G401.6 (cell line): ENCODE results near the gene FGF14.

Experiments used
- FAIRE-seq: peaks from 2 replicates; lab custom pipeline; 2012; peaks lifted over from hg19 to GRCh38; lab: Jason Lieb, UNC

The FGF14 gene

DNA sequence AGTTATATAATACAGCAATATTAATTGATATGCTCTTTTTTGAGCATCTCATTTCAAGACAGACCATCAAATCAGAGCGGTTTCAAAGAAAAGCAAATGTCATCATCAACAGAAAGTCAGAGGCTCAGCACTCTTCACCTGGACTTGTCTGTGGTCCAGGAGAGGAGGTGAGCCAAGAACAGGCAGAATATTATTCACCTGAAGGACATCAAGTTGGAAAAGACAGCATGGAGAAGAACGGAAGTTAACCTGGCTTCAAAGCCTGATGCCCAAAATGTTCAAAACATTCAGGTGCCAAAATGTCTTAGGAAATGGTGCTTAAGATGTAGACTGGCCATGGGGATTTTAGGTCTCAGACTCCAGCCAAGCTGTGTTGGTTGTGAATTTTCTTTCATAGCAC, 40.7 kb downstream of the FGF14 start:
- no peak for FAIRE-seq

DNA sequence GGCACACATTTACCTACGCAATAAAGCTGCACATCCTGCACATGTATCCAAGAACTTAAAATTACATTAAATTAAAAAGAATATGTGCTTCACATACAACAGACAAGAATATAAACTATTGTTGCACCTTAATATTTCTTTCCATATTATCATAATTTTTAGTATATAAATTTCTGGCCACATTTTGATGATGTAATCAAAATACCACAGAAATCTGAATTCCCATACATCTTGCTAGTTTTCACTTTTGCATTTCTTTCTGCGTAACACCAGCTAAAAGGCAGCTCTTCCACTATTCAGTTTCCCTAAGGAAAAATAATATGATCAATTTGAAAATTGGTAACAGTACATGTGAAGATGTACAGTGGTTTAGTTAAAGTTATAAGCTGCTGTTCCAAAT, 42.6 kb downstream of the FGF14 start:
- FAIRE-seq, result no peak

GRCh38 chr13:102355251-102355650, 46.6 kb downstream of the FGF14 start:
- no peak for FAIRE-seq

- no peak for FAIRE-seq
These were observed 47.8 kb downstream of the FGF14 start for GRCh38 chr13:102354011-102354410.

DNA sequence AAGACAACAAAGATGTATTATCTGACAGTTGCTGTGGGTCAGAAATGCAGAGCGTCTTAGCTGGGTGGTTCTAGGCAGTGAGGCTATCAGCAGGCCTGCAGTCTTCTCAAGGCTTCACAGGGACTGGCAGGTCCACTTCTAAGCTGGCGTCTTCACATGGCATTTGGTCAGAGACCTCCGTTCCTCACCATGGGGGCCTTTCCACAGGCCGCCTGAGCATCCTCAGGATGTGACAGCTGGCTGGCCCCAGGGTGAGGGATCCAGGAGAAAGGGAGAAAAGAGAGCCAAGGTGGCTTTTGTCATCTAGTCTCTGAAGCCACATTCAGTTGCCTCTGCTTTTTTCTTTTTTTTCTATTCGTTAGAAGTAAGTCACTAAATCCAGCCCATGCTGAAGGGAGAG, 50.3 kb downstream of the FGF14 start:
- no peak for FAIRE-seq

GRCh38 chr13:102347490-102347889, 54.4 kb downstream of the FGF14 start:
- no peak for FAIRE-seq

GRCh38 chr13:102346769-102347168, 55.1 kb downstream of the FGF14 start:
- no peak for FAIRE-seq

GRCh38 chr13:102344410-102344809, 57.4 kb downstream of the FGF14 start:
- FAIRE-seq, result no peak

- FAIRE-seq, result no peak
These were observed 68.3 kb downstream of the FGF14 start for GRCh38 chr13:102333320-102334198.

DNA sequence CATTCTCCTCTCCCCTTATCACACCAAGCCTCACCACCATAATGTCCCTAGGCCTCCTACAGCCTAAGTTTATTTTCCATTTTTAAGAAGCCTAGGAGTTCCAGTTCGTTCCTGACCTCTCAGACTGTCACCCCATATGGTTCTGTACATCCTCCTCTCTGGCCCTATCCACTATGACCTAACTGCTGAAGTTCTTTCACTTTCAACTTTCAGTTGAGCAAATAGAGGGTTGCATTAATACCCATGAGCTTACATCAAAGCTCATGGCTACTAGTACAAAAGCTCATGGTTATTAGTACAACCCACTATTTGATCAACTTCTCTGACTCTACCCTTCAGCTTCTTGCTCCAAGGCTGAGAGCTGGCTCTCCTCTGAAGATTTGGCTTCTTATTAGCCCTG, 72.9 kb downstream of the FGF14 start:
- no peak for FAIRE-seq

DNA sequence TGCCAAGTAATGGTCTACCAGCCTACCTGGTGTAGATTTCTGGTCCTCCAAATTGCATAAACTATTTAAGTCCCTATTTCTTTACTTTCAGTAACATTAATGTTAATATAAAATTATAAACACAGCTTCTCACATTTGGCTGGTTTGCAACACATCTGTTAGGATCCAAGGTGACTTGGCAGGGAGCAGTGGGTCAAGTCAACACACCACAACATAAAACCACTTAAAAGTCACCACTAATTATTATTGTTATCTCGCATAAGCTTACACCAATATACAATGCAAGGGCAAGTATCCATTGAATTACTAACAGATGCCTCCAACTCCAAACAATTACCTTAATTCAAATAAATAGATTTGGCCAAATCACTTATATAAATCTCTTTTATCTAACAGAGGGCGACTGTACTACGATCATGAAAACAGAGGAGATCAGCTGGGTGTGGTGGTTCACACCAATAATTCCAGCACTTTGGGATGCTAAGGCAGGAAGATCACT, 74.7 kb downstream of the FGF14 start:
- FAIRE-seq, result no peak

GRCh38 chr13:102326381-102327118, 75.3 kb downstream of the FGF14 start:
- no peak for FAIRE-seq

GRCh38 chr13:102325321-102325720, 76.5 kb downstream of the FGF14 start:
- FAIRE-seq, result no peak

DNA sequence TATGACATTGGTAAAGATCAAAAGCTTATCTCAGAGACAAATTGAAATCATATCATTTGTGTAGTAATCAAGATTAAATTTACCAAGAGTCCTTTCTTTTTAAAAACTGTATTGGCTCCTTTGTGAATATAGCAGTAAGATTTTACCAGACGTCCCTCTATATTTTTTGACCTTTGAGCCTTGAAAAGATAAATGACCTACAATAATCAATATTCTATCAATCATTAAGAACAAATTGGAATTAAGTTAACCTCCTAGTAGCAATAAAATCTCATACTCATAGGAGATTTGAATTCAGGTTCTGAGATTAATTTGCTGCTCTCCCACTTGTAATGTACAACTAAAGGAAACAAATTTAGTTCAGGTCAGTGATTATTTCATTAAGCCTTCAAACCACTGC, 78.3 kb downstream of the FGF14 start:
- no peak for FAIRE-seq

GRCh38 chr13:102323012-102323411, 78.8 kb downstream of the FGF14 start:
- FAIRE-seq, result no peak

GRCh38 chr13:102322211-102322610, 79.6 kb downstream of the FGF14 start:
- FAIRE-seq, result no peak

DNA sequence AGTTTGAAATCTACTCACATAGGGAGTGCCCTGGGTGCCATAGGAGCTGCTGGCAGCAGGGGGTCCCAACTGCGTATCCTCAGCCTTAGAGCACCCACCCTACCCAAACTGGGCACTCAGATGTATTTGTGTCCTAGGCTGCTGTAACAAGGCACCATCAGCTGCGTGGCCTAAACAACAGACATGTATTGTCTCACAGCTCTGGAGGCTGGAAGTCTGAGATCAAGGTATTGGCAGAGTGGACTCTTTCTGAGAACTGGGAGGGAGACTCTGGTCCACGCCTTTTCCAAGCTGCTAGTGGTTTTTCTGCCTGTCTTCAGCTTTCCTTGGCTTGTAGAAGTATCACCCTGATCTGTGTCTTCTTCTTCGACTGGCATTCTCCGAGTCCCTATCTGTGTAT, 83.6 kb downstream of the FGF14 start:
- FAIRE-seq, result no peak

DNA sequence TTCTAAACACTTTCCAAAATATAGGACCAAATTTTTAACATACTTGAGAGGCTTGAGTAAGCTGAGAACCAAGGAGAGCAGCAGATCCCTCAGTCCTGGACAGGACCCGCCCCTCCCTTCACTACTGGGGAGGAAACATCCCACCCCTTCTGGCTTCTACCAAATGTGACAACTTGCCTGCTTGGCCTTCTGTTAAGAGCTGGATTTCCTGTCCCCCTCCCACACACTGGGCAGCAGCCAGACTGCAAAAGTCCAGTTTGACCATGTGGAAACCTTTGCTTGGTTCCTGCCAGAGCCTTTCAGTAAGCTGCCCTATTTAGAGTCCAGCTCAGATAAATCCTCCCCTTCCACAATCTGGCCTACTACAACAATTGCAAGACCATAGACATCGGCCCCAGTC, 84.3 kb downstream of the FGF14 start:
- FAIRE-seq, result no peak

DNA sequence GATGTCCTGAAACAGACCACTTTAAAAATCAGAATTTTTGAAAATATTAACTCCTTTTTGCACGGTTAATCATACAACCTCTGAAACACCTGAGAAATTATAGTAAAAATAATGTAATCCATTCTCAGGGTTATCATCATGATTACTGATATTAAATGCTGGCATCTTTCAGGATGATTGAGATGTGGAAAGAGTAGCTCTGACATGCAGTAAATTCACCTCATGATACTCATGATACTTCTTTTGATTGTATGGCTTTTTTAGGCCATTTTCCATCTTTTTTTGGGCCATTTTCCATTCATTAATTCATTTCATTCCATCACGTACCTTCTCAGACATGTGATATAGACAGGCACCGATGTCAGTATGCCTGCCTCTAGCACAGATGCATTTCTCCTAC, 85.1 kb downstream of the FGF14 start:
- FAIRE-seq, result no peak

GRCh38 chr13:102312841-102313240, 89.0 kb downstream of the FGF14 start:
- FAIRE-seq, result no peak

GRCh38 chr13:102311901-102312300, 89.9 kb downstream of the FGF14 start:
- no peak for FAIRE-seq

DNA sequence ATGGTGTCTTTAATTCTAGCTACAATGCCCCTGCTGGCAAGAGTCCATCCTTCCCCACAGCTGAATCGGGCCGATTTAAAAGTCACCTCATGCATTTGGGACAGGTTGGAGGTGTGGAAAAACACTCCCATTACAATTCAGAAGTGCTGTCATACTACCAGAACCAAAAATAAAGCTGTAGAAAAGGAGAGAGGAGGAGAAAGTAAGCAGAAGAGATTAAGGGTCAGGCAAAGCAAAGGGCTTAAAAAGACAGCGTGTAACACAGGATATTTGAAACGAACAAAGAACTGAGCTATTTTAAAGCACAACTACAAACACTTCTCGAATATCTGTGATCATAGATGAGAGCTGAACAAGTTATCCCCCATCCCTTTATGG, 90.4 kb downstream of the FGF14 start:
- FAIRE-seq, result no peak

DNA sequence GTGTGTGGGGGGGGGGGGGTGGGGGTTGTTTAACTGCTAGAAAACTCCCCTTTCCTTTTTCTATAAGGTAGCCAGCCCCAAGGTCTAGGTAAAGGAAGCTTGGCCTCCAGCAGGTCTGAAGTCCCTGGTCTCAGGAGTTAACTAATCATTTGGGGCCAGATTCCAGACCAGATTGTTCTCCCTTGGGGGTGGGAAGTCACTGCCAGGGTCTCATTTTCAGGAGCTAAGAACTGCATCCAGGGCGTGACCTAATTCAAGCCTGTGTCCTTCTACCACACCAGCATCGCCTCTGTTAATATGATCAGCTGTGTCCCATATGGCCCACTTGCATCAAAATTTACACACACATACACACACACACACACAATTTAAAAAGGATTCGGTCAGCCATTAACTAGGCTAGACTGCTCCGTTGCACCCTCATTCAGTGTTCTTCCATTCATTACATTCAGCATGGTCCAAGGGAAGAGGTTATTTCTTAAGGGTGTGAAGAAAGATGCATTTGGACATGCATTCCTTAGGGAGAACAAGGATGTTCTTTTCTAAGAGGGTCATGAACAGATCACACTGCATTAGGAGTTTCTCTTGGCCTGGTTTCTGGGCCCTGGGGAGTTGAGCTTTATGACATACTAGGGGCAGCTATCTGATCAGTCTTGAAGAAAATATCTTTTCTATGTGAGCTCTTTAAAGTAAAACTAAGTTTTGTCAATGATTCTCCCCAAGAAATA, 91.0 kb downstream of the FGF14 start:
- no peak for FAIRE-seq
